HG03025 (cell line): ENCODE data around the gene ITIH3.

ENCODE experiments used
- ATAC-seq: cut with Tn5 transposase; IDR thresholded peaks from one replicate; pipeline ENCODE4 v1.9.1; 2021; ENCODE audit warnings: mild to moderate bottlenecking, moderate library complexity; ENCODE audit not compliant: unreplicated experiment, low FRiP score

The ITIH3 gene

DNA sequence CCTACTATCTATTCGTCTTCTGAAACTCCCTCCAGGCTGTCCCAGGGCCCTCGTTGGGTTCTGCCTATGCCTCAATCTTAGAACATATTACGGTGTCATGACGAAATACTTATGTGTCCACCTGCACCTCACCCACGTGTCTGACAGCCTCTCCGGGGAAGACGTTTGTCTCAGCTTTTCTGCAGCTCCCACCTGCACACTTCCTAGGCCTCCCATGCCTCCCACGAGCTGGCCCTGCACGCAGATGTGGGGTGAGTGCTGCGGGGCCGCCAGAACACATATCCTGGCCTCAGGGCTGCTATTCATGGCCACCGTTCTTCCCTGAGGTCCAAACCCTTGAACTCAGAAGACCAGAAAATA lies 47.4 kb downstream of the ITIH3 start:
- ATAC-seq: no peak

DNA sequence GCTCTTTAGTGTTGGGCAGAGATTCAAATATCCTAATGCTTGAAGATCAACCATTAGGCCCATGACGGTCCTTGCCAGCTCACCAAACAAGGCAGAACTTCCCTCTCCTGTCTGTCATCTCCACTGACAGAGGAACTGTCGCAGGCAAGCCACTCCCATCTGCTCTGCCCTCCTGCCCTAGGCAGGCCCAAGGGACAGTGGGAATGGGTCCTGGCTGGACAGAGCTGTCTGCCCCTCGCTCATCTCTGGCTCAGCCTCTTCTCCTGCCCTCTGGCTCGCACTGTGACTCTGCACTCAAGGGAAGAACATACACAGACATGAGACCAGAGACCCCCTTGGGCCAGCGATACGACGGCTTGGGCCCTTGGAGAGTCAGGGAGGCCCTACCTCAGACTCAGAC lies 47.8 kb downstream of the ITIH3 start:
- ATAC-seq: no peak

- no peak for ATAC-seq
These were observed 48.7 kb downstream of the ITIH3 start for GRCh38 chr3:52843108-52843865.

GRCh38 chr3:52843881-52844280 lies 49.3 kb downstream of the ITIH3 start:
- ATAC-seq: no peak

DNA sequence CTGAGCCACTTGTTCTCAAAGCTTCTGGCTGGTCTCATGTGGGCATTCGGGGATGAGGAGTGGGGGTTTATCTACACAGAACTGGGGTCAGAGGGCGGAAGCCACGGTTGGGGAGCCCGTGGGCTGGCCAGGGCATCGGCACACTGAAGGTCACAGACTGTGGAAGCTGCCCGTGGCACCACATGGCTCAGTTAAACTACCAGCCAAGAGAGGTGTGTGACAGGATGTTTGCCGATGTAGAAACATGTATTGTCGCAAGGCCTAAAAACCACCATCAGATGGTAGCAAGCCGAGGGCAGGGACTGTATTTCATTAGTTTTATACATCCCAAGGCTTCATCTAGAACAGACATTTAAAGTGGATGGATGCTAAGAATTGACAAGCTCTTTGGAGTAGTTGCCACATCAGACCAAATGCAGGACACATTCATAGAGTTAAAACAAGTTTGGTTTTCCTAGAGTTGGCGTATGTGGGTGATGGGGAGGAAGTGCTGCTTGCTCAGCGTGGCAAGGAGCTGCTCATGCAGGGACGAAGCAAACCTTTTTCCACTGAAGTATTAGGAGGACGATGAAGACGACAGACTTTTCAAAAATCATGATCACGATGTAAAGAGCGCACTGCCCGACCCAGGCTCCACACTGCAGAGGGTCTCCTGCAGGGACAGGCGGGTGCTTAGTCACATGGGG lies 49.8 kb downstream of the ITIH3 start:
- ATAC-seq: no peak

GRCh38 chr3:52845157-52845556 lies 50.6 kb downstream of the ITIH3 start:
- ATAC-seq: no peak

GRCh38 chr3:52845691-52846431 lies 51.3 kb downstream of the ITIH3 start:
- no peak for ATAC-seq

- no peak for ATAC-seq
These were observed 51.9 kb downstream of the ITIH3 start for GRCh38 chr3:52846432-52846965.

- no peak for ATAC-seq
These were observed 52.6 kb downstream of the ITIH3 start for GRCh38 chr3:52847241-52847640.

GRCh38 chr3:52847726-52848125 lies 53.1 kb downstream of the ITIH3 start:
- ATAC-seq: no peak

DNA sequence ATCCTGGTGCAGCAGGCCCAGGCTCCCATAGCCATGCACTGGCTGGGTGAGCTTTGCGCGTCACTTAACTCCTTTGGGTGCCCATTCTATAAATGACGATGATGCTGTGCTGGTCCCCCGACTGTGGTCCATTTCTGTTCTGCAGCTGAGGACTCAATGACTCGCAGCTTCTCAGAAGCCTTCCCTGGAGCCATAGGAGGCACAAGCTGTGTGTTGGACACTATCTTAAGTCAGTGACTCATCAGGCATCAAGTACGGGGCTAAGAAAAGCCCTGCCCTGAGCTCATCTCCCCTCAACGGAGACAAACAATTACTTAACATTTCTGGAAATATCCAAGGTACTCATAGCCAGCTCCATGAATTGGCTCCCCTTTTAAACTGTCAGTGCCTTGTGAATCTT lies 54.0 kb downstream of the ITIH3 start:
- no peak for ATAC-seq

DNA sequence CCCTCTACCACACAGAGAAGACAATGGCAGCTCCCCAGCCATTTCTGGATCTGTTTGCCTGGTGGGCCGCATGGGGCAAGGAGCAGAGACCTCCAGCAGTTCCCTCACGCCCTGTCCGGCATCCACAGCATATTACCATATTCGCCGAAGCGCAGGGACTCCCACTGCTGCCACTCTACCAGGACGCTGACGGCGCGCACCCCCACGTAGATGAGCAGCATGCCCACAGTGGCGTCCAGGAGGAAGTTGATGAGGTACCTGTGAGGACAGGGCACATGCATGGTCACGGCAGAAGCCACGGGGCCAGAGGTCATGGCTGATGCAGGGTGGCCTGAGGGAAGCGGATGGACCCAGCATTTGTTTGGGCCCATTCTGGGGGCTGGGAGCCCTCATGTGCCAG lies 55.1 kb downstream of the ITIH3 start:
- ATAC-seq: no peak

DNA sequence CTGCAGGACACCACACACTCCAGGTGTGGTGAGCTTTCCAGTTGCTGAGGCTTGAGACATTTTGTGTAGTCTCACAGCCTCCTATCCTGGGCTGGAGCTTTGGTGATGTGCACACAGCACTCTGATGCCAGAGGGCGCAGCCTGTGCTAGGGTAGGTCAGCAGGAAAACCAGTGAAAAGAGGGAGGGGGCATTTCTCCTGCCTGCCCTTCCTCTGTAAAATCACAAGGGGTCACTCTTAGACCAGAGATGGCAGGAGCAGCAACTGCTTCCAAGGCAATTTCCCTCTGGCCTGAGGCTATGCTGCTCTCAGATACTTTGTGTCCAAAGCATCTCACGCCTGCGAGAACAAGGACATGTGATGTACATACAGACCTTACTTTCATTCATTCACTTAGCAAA lies 56.8 kb downstream of the ITIH3 start:
- no peak for ATAC-seq

- no peak for ATAC-seq
These were observed 57.8 kb downstream of the ITIH3 start for GRCh38 chr3:52852419-52852818.

DNA sequence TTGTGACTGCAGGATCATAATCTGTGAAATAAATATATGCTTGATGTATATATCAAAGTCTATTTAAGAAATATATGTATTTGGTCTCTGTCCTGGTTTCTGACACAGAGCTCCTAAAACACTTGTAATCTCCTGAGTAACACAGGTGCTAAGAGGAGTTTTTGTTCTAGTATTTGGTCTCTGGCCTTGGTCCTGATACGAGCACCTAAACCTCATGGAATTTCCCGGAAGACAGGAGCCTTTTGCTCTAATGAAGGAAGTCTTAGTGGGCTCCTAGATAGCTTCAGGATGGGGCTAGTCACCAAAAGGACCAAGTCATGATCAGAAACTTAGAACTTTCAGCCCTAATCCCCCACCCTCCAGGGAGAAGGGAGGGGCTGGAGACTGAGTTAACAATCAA lies 59.4 kb downstream of the ITIH3 start:
- ATAC-seq: no peak

GRCh38 chr3:52856666-52857065 lies 62.1 kb downstream of the ITIH3 start:
- no peak for ATAC-seq

DNA sequence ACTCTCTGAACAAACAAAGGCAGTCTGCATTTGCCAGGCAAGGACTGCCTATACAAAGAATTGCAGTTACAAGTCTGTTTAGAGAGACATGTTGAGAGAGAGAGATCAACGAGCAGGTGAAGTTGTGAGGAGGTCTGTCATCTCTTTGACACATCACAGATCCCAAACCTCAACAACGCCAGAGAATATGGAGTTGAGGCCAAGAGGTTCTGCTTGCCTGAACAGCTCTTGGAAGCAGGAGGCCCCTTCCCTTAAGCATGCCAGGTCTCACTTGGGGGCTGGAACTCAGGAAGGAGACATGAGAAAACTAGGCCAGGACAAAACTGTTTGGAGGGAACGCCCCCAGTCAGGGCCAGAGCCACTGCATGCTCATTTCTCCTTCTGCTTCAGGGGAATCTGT lies 62.5 kb downstream of the ITIH3 start:
- ATAC-seq: no peak

- no peak for ATAC-seq
These were observed 63.3 kb downstream of the ITIH3 start for GRCh38 chr3:52857864-52858263.
